ENCODE measurements around the gene ANKRD6.

Gene ANKRD6

DNA sequence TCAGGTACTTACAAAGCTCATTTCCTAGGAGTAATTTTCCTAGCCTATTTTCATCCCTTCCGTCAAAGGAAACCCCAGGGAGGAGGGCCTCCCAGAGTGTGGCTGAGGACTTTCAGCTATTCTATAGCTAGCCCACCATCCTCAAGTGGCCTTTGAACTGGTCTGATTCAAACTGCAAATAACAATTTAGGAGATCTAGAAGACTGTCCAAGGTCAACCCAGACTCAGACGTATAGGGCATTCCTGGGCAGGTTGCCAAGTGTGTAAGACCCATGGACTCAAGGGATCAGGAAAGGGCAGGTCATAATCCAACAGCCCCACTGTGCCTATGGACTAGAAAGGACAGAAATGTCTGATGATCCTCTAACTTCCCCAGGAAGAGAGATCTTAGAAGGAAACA lies 18.7 kb upstream of the ANKRD6 start:
- DNase-seq: no peak

DNA sequence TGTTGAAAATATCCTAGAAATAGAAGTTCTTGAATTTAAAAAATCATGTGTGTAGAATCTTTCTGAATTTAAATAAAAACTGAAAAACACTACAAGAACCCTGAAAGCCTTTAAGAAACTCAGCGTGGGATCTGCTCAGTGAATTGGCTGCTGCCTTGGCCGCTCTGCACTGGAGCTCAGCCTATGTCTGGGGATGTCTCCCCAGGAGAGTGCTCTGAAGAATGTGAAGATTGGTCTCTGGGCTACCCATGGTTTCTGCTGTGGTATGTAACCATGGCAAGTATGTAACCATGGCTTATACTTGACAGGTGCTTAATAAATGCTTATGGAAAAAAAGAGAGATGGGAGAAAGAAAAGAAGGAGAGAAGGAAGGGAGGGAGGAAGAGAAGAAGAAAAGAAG lies 17.8 kb upstream of the ANKRD6 start:
- no peak for DNase-seq

DNA sequence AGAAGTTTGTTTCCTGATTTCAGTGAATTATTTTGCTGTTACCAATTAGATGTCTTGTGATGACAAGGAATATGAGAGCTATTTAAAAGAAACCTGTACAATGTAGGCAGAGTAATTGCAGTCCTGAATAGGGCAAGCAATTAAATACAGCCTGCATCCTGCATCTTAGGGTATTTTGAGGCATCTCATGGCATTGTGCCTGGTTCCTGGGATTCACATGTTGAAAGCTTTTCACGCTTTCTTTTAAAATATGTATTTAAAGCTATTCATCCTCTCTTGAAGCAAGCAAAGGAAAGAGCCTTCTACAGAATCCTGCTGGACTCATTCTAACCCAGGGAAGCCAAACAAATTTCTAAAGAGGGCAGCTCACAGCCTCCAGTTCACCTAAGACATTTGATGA lies 16.2 kb upstream of the ANKRD6 start:
- DNase-seq: no peak

DNA sequence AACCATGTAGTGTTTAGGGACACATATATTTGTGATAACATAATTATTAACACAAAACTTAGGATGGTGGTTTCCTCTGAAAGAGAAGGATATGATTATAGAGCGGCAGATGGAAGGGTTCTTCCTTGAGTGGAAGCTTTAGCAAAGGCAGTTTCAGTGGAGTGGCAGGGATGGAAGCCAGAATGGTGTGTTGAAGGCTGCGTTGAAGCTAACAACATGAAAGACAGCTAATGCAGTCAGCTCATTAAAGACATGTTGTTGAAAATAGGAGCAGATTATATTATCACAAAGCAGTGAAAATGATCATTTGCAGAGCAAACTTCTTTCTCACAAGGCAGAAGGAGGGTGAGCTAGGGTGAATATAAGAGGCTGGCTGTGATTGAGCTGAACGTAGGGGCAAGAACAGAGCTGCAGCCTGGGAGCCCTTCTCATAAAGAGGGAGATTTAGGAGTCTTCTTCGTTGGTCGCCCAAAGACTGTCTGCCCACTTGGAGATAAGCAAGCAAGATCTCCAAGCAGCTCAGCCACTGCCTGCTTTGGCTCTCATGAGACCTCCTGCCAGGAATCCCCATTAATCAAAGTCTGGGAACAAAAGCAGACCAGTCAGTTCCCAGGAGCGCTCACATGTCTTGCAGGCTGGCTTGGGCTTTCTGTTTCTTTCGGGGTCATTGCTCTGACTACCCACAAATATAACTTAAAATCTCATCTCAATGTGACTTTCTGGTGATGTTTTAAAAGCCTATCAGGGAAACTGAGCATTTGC lies 2.6 kb upstream of the ANKRD6 start:
- peak; percentile 63 for DNase-seq

DNA sequence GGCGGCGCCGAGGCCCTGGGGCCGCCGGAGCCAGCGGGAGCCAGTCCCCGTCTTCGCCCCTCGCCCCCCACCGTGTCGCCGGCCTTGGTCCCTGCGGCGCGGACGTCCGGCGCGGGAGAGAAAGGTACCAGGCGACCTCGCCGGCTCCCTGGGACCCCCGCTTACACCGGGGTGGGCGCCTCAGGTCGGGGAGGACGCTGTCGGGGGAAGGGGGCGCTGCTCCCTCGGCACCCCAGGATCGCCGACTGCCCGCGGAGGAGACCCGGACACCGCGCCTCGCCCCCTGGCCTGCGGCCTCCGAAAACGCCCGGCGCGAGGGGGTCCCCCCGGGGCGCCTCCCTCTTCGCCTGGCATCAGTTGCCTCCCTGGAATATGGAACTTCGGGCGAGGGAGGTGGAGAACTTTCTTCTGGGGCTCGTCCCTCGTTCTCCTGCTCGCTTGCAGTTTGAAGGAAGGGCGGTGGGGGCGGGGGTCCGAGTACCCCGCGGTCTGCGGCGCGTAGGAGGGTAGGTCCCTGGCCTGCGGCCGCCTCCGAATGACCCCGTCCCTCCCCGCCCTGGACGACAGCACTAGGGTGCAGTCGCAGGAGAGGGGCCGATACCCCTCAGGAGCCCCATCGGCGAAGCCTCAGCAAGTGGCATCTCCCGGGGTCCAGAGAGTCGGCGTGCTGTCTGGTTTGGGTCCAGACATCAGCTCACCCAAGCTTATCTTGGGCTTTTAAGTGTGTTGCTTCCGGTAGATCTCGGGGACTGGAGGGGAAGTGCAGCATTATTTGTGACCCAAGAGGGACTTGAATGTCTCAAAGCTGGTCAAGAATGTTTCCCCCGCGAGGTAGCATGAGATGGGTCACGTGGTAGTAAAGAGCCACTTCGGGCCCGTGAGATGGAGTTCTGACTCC lies 549 bp downstream of the ANKRD6 start:
- DNase-seq: peak; percentile 70

DNA sequence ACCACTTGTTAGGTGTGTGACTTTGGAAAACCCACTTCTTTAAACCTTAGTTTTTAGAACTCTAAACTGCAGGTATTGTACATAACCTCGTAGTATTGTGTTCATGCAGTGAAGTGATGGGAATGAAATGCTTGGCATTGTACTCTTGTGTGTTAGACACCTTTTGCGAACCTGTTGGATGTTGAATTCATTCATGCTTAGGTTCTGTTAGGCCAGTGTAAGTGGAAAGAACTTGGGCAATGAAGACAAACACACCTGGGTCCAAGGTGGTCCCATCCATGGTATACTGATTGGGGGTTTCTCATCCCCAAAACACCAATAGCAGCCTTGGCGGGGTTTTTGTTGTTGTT lies 1.2 kb downstream of the ANKRD6 start:
- no peak for DNase-seq

DNA sequence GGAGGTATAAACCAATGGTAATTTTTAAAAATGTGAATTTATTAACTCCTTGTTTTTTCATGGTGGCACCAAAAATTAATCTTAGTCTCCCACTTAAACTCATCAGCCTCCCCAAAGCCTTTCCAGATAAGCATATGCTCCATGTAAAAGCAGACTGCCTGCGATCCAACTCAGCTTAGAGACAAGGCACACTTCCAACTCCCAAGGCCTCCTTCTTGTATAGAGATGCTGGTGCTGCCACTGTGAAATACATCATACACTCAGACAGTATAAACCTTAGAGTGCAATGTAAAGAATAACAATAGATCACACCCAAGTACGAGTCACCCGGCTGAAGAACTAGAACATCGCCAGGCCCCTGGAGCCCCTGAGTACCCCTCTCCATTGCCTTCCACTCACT lies 2.0 kb downstream of the ANKRD6 start:
- peak; percentile 16 for DNase-seq

DNA sequence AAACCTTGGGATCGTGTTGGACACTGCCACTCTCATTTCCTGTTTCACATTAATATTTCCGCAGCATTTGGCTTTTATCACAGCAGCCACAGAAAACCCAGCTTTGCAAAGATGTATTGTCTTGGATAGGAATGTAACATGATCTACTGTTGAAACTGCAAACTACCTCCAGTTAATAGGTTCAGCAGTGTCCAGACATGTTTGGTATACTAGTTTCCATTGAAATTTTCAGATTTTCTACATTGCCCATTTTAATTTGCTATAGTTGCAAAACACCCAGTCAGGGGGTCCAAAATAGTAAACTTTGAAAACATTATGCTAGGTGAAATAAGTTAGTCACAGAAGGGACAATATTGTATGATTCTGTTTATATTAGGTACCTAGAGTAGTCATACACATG lies 3.3 kb downstream of the ANKRD6 start:
- DNase-seq: no peak

DNA sequence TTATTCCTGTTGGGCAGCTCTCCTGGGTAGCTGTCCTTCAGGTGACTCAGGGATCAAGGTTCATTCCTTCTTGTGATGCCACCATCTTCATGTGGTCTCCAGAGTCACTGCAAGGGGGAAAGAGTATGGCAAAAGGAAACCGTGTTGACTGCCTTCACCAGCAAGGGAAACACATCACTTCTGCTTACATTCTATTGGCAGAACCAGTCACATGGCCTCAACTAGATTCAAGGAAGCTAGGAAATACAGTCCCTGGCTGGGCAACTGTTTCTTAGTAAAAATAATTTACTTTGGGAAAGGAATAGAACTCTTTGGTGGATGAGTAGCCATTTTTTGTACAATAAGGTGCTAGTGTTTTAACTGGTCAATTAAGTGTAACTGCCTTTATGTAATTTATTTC lies 5.3 kb downstream of the ANKRD6 start:
- DNase-seq: no peak

DNA sequence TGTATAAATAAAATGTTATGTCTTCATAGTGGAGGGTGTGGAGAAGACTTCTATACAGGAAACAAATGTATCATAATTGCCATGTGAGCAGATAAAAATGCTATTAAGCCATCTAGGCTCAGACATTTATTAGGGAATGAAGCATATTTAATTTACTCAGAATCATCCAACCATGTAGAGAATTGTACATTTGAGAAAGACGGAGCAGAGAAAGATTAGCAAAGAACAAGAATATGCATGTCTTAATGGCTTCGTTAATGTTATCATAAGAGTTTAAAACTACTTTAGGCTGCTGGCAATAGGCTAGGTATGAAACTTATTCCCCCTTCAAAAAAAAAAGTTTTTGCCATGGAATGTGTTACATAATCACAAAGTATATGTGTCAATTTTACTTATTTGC lies 6.1 kb downstream of the ANKRD6 start:
- DNase-seq: no peak

DNA sequence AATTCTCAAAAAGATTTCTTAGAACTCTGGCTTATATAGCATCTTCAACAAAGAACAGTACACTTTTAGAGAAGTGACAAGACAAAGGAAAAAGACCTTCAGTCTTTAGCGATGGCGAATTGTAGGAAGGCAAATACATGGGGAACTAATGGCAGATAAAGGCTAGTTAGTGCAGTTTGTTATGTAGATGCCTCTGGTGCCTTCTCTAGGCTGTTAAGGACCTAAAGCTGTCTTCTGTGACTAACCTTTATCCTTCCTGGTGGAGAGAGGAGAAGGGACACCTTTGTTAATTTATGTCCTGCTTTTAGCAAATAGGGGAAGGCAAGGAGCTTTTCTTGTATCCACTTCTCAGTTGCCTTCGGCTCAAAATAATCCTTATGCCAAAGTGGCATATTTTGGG lies 7.2 kb downstream of the ANKRD6 start:
- DNase-seq: no peak

DNA sequence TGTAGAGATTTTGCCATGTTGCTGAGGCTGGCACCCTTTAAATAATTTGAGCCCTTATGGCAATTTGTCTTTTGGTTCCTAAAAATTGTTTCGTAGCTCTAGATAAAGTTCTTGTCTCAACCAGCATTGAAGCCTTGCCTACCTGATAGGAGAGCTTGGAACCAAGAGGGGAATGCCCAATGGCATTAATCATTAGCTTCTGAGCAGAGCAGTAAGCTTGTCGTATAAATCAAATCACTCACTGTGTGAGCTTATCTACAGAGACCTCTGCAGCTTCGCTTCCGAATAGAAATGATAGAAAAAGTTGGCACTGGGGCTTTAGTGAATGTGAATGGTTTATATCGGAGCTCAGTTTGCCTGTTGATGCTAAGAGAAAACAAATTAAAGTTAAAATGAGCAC lies 10.7 kb downstream of the ANKRD6 start:
- DNase-seq: no peak

DNA sequence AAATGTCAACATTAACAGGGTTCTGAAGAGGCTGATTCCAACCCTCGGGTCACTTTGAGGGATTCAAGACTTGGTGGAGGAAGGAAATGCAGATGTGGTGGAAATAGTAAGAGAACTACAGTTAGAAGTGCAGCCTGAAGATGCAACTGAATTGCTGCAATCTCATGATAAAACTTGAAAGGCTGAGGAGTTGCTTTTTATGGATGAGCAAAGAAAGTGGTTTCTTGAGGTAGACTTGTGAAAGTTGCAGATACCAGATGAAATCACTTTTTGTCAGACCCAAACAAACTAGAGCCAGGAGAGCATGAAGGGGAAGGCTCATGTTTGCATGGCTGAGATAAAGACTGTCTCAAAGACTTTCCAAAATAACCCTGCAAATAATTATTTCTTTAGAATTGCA lies 16.2 kb downstream of the ANKRD6 start:
- DNase-seq: no peak

DNA sequence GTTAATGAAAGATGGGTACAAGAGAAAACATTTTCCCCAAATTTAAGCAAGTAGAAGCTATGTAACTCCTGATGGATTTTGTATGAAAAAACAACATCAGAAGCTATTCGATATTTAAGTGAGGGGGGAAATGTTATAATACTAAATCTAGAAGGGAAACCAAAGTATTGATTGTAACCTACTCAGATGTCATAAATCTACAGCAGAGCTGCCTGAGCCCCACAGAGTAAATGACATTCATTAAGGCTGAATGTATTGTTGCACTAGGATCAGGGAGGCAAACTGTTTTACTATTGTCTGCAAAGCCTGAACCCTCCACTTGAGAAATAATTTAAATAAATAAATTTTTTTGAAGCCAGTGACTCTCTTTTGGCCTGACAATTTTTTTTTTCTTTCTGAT lies 19.3 kb downstream of the ANKRD6 start:
- DNase-seq: no peak

DNA sequence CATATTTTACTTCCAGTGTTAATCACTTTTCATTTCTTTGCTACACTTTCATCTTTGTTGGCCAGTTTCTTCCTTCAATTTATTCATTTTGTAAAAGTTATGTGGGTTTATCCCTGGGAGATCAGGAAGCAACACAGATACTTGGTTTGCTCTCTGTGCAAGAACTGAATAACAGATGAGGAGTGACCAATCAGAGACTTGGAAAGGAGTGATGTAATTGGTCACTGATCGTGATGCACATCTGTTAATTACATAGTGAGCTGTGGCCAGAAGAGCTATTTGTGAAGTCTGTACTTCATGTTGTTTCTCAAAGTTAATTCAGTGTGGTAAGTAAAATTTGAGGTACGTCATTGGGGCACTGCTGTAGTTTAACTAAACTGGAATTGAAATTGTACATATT lies 21.3 kb downstream of the ANKRD6 start:
- DNase-seq: no peak

DNA sequence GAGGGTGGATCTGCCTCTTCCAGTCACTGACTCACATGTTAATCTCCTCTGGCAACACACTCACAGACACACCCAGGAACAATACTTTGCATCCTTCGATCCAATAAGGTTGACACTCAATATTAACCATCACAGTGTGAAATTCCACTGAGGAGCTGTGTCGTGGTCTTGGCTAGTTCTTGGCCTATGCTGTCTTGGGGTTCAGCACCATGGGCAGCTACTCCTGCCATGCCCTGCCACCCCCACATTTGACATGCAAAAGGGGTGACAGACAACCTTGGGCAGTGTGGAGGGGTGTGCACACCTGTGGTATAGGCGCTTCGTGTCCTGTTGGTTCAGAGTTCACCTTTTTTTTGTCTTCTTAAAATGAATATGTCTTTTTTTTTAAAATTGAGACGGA lies 25.8 kb downstream of the ANKRD6 start:
- DNase-seq: no peak

DNA sequence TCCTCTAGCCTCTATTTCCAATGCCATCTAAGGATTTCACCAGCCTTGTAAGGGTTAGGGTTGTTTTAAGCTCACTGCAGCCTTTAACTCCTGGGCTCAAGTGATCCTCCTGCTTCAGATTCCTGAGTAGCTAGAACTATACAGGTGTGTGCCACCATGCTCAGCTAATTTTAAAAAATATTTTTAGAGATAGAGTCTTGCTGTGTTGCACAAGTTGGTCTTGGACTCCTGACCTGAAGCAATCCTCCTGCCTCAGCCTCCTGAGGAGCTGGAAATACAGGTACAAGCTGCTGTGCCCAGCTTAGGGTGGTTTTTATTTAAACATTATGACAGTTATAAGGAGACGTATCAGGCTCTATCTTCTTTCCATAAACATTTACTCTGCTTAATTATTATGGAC lies 26.5 kb downstream of the ANKRD6 start:
- no peak for DNase-seq

DNA sequence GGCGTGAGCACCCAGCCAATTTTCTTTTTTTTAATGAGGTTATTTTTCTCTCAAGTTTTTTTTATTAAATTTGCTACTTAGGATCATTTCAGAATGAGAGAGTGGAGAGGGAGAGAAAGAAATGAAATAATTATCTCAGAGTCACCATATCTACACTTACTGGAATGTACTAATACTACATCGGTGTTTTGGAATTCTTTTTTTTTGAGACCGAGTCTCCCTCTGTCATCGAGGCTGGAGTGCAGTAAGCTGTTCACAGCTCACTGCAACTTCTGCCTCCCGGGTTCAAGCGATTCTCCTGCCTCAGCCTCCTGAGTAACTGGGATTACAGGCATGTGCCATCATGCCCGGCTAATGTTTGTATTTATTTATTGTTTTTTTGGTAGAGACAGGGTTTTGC lies 27.8 kb downstream of the ANKRD6 start:
- DNase-seq: no peak

DNA sequence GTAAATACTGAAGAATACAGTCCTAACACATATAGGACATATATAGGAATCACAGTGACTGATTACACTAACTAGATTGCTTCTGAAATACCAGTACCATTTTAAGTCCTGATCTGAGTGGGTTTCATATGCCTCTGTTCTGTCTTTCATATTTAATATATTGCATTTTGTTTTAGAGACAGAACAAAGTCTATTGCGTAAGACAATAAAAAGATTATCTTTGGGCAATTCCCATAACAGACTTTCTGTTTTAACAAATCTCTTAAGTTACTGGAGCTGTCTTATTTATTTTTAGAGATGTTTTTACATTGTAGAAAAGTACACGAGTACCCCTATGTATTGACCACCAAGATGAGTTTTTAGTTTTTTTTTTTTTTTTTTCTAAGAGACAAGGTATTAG lies 29.6 kb downstream of the ANKRD6 start:
- DNase-seq: no peak

DNA sequence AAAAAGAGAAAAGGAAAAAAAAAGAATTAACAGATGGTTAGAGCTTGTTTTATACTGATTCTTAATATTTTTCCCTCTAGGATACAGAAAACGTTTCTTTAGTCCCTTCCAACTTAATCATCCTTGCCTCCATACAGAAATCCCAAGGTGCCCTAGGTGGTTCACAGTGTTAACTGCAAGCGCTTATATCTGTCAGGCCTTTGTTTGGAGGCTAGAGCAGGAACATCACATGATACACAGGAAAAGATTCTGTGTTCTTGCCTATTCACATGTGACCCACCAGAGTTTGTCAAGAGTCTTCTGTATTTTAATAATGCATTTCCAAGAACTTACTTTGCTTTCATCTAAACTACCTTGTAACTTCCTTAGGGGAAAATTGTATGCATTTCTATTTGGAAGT lies 31.3 kb downstream of the ANKRD6 start:
- DNase-seq: no peak

DNA sequence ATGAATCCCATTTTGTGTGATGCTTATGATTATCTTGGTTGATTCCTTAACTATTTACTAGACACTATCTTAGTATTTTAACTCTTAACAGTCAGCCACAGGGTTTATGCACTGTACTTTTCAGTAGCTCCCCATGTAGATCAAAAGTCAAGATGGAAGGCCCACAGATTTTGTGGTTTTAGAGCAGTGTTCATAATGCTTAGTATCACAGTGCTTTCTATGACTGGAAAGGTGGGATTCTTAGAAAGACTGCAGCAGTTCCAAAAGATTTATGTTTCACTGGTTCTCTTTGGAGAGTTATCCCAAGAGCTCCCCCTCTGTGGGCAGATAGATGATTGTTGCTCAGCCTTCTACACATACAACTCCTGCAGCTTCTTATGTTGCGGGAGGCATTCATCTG lies 34.5 kb downstream of the ANKRD6 start:
- DNase-seq: no peak

DNA sequence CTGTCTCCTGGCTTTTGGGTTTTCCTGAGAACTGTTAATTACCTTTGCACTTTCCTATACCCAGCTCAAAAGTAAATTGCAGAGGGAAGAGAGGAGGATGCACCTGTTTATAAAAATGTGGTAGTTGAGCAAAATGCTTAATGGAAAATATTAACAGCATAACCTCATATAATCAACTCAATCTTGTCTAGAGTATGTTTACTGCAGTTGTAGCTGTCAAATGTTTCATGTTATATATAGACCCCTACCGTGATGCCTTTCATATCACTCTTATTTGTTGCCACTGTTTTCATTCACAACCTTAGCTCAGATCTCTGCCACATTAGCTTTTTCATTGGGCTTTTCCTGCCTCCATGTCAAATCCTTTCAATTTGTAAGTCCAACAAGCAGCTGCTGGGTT lies 36.0 kb downstream of the ANKRD6 start:
- no peak for DNase-seq

DNA sequence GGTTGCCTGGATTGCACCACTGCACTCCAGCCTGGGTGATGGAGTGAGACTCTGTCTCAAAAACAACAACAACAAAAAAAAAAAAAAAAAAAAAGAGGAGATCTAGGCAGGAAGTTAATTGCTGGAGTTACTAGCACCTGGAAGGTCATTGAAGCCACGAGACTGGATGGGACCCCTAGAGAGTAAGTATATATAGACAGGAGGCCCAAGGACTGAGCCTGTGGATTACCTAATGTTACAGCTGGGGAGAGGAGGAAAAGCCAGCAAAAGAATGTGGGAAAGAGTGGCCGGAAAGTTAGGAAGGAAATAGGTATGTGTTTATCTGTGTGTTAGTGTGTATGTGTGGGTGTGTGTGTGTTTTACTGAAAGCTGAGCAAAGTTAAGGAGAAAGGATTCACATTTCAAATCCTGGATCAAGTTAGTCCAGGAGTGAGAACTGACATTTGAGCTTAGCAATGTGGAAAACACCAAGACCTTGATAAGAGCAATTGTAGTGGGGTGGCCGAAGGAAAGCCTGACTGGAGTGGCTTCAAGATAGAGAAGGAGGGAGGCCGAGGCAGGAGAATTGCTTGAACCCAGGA lies 38.4 kb downstream of the ANKRD6 start:
- DNase-seq: no peak

DNA sequence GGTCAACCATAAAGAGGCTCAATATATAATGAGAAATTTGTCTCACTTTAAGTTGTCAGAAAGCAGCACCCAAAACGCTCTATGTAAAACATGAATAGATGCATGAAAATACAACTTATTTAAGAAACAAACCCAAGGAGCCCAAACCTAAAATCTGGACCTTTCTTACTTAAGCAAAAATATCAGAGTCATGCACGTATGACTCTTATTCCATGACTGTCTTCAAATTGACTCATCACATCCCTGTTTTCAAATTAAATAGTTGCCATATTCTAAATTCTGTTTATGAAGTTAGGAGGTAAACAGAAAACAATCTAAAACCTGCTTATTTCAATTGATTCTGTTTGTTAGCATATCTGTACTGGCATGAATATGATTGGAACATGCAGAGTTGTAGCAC lies 42.1 kb downstream of the ANKRD6 start:
- DNase-seq: no peak

All from retina (tissue), 1 donor.